RCC 7860 (cell line): ENCODE results near the gene SPON1.
"Not testable (repeated sequence)": the region's sequence is repeated elsewhere in the genome, so short reads cannot be mapped to it uniquely, and the experiment has no call there.

Source experiments
- DNase-seq: peaks from one replicate; pipeline ENCODE4 v3.0.0-alpha.2; 2015; ENCODE audit warnings: low spot score
- FAIRE-seq: peaks from 2 replicates; lab custom pipeline; 2012; peaks lifted over from hg19 to GRCh38; lab: Jason Lieb, UNC

Gene SPON1

GRCh38 chr11:13962562-13963168 is at the start of gene SPON1:
Gene SPON1 (plus strand): TSS chr11:13962723. CDS start chr11:13962905, 182 bp downstream.
- no peak for FAIRE-seq
- no peak for DNase-seq

- DNase-seq (no peak), FAIRE-seq (no peak)
Observed at GRCh38 chr11:13917264-13917663, 45.3 kb upstream of the SPON1 start.

- no peak for FAIRE-seq
- no peak for DNase-seq
Observed at GRCh38 chr11:13917904-13918303, 44.6 kb upstream of the SPON1 start.

- DNase-seq (no peak), FAIRE-seq (no peak)
Observed at GRCh38 chr11:13920756-13921155, 41.8 kb upstream of the SPON1 start.

GRCh38 chr11:13921545-13921944 is 41.0 kb upstream of the SPON1 start:
- DNase-seq = no peak
- FAIRE-seq = no peak

- FAIRE-seq (no peak), DNase-seq (no peak)
Observed at GRCh38 chr11:13923182-13923581, 39.3 kb upstream of the SPON1 start.

GRCh38 chr11:13923716-13924650 is 38.5 kb upstream of the SPON1 start:
- no peak for DNase-seq

GRCh38 chr11:13924801-13925327 is 37.7 kb upstream of the SPON1 start:
- FAIRE-seq = no peak
- no peak for DNase-seq

More at GRCh38 chr11:13923716-13924650, 38.5 kb upstream of the SPON1 start:
- no peak for FAIRE-seq

GRCh38 chr11:13926366-13926765 is 36.2 kb upstream of the SPON1 start:
- DNase-seq, FAIRE-seq: not testable (repeated sequence)

- FAIRE-seq (no peak), DNase-seq (no peak)
Observed at GRCh38 chr11:13926981-13927380, 35.5 kb upstream of the SPON1 start.

- DNase-seq = no peak
- FAIRE-seq = no peak
Observed at GRCh38 chr11:13927481-13927880, 35.0 kb upstream of the SPON1 start.

GRCh38 chr11:13928566-13929251 is 33.8 kb upstream of the SPON1 start:
- FAIRE-seq (peak; percentile 73), DNase-seq (peak; percentile 54)

GRCh38 chr11:13929395-13929891 is 33.1 kb upstream of the SPON1 start:
- DNase-seq (no peak), FAIRE-seq (no peak)

GRCh38 chr11:13931356-13931755 is 31.2 kb upstream of the SPON1 start:
- DNase-seq = no peak
- FAIRE-seq = no peak

- FAIRE-seq, DNase-seq: not testable (repeated sequence)
Observed at GRCh38 chr11:13937154-13937553, 25.4 kb upstream of the SPON1 start.

- not testable (repeated sequence) for FAIRE-seq, DNase-seq
Observed at GRCh38 chr11:13938829-13939228, 23.7 kb upstream of the SPON1 start.

GRCh38 chr11:13939961-13940906 is 22.3 kb upstream of the SPON1 start:
- no peak for FAIRE-seq

GRCh38 chr11:13940907-13941256 is 21.6 kb upstream of the SPON1 start:
- no peak for DNase-seq
- FAIRE-seq = no peak

More at GRCh38 chr11:13939961-13940906, 22.3 kb upstream of the SPON1 start:
- no peak for DNase-seq

- FAIRE-seq (no peak), DNase-seq (no peak)
Observed at GRCh38 chr11:13941775-13942174, 20.7 kb upstream of the SPON1 start.

GRCh38 chr11:13942378-13942777 is 20.1 kb upstream of the SPON1 start:
- no peak for FAIRE-seq
- no peak for DNase-seq
